ENCODE results near the gene HEXIM1.

The HEXIM1 gene

GRCh38 chr17:45168991-45169752 is 20.9 kb downstream of the HEXIM1 start:
- DNase-seq (ENCODE audit: insufficient read length, low spot score) (no peak), FAIRE-seq (no peak)

- DNase-seq (ENCODE audit: insufficient read length, low spot score) (no peak), FAIRE-seq (no peak)
These were observed 22.1 kb downstream of the HEXIM1 start for GRCh38 chr17:45170280-45170930.

GRCh38 chr17:45170931-45171337 is 22.7 kb downstream of the HEXIM1 start:
- no peak for DNase-seq (ENCODE audit: insufficient read length, low spot score)
- FAIRE-seq = no peak

- FAIRE-seq (no peak), DNase-seq (ENCODE audit: insufficient read length, low spot score) (no peak)
These were observed 23.3 kb downstream of the HEXIM1 start for GRCh38 chr17:45171338-45172231.

- no peak for FAIRE-seq
These were observed 23.9 kb downstream of the HEXIM1 start for GRCh38 chr17:45172232-45172540.

GRCh38 chr17:45172541-45173286 is 24.4 kb downstream of the HEXIM1 start:
- FAIRE-seq (peak; percentile 82), DNase-seq (ENCODE audit: insufficient read length, low spot score) (peak; percentile 46)

More at GRCh38 chr17:45172232-45172540, 23.9 kb downstream of the HEXIM1 start:
- no peak for DNase-seq (ENCODE audit: insufficient read length, low spot score)

- FAIRE-seq (no peak), DNase-seq (ENCODE audit: insufficient read length, low spot score) (no peak)
These were observed 27.5 kb downstream of the HEXIM1 start for GRCh38 chr17:45175759-45176115.

GRCh38 chr17:45177563-45177962 is 29.3 kb downstream of the HEXIM1 start:
- FAIRE-seq (no peak), DNase-seq (ENCODE audit: insufficient read length, low spot score) (no peak)

GRCh38 chr17:45184144-45184543 is 35.9 kb downstream of the HEXIM1 start:
- DNase-seq (ENCODE audit: insufficient read length, low spot score) (no peak), FAIRE-seq (no peak)

- no peak for FAIRE-seq
These were observed 38.6 kb downstream of the HEXIM1 start for GRCh38 chr17:45186801-45187354.

GRCh38 chr17:45189009-45189408 is 40.7 kb downstream of the HEXIM1 start:
- DNase-seq (ENCODE audit: insufficient read length, low spot score) (no peak), FAIRE-seq (no peak)

More at GRCh38 chr17:45186801-45187354, 38.6 kb downstream of the HEXIM1 start:
- DNase-seq (ENCODE audit: insufficient read length, low spot score) = no peak

- no peak for FAIRE-seq
- no peak for DNase-seq (ENCODE audit: insufficient read length, low spot score)
These were observed 42.4 kb downstream of the HEXIM1 start for GRCh38 chr17:45190503-45191255.

- no peak for DNase-seq (ENCODE audit: insufficient read length, low spot score)
- FAIRE-seq = no peak
These were observed 47.1 kb downstream of the HEXIM1 start for GRCh38 chr17:45195424-45195823.

- DNase-seq (ENCODE audit: insufficient read length, low spot score) = no peak
- no peak for FAIRE-seq
These were observed 48.8 kb downstream of the HEXIM1 start for GRCh38 chr17:45197108-45197507.

- FAIRE-seq = peak; percentile 82
- peak; percentile 84 for DNase-seq (ENCODE audit: insufficient read length, low spot score)
These were observed 49.5 kb downstream of the HEXIM1 start for GRCh38 chr17:45197555-45198334.

- DNase-seq (ENCODE audit: insufficient read length, low spot score) (no peak), FAIRE-seq (no peak)
These were observed 52.4 kb downstream of the HEXIM1 start for GRCh38 chr17:45200701-45201100.

GRCh38 chr17:45201457-45201856 is 53.2 kb downstream of the HEXIM1 start:
- DNase-seq (ENCODE audit: insufficient read length, low spot score) (no peak), FAIRE-seq (no peak)
